ENCODE measurements around the gene OR2L3. TPM values are rescaled to one million over a fixed set of nuclear protein-coding genes. Genes with fewer than 3 reads are reported as not detected.

Gene OR2L3
- total and polyA plus RNA-seq, 3 donors from 2014 or later = 0.39 TPM; not detected in 2

DNA sequence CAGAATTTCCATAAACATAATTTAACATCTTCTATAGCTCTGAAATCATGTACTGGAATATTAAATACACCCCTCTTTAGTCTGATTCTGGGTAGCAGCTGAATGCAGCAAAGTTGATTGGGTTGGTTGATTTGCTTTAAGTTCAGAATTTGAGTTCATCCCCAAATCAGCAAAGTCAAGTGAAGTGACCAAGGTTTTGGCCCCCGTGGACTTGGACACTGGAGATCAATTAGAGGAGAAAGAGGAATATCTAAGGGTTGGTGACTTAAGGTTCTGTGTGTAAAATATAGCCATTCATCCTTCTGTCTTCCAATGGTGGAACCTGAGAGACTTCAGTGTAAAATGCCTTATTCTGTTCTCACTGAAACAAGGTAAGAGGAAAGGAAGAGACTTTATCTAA lies 48.2 kb downstream of the OR2L3 start, which contains the start of gene OR2L13:
OR2L13 (plus strand) TSS at position 301 of the 400 bp plus-strand sequence. CDS start 4,192 bp downstream, outside the sequence.
- intact Hi-C loops (cut with DNase I; ENCODE audit: low total_unique reads) = no loop called here
- no peak for DNase-seq
- Histone ChIP-seq H3K27ac (no peak within 1 kb of the TSS), H3K4me1 (no peaks in the 10 kb centered on the region), H3K9me3 (no peaks in the 10 kb centered on the region), H3K36me3 (ENCODE audit: low read depth, missing control alignments) (no peaks in the 10 kb centered on the region), H3K4me3 (no peak within 1 kb of the TSS), H3K27me3 (no peaks in the 10 kb centered on the region)
- 57 to 59% methylated on average over 1 of the region's 1 CpG for WGBS, 2 donors
- TF ChIP-seq POLR2A (IDR thresholded peaks at IDR 0.05) = no peak
- TF ChIP-seq, protein P1, sequence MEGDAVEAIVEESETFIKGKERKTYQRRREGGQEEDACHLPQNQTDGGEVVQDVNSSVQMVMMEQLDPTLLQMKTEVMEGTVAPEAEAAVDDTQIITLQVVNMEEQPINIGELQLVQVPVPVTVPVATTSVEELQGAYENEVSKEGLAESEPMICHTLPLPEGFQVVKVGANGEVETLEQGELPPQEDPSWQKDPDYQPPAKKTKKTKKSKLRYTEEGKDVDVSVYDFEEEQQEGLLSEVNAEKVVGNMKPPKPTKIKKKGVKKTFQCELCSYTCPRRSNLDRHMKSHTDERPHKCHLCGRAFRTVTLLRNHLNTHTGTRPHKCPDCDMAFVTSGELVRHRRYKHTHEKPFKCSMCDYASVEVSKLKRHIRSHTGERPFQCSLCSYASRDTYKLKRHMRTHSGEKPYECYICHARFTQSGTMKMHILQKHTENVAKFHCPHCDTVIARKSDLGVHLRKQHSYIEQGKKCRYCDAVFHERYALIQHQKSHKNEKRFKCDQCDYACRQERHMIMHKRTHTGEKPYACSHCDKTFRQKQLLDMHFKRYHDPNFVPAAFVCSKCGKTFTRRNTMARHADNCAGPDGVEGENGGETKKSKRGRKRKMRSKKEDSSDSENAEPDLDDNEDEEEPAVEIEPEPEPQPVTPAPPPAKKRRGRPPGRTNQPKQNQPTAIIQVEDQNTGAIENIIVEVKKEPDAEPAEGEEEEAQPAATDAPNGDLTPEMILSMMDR (IDR thresholded peaks at IDR 0.05) = no peak

DNA sequence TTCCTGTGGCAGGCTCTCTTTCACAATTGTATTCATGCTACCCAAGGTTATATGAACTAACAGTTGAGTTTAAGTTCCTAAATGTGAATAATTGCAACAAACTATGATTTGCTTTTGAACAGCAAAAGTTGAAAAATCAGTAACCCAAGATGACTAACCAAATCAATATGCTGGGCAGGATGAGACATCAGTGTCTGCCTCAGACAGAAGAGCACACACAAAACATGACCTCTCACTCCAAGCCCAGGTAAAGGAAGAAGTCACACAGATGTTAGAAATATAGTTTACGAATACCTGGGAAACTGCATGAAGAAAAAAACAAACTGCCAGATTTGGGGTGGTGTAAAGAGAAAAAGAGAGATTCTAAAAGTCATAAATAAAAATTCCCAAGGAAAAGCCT lies 51.9 kb downstream of the OR2L3 start:
- H3K27ac ChIP-seq = no peak overlapping the region
- no peaks in the 10 kb centered on the region for H3K36me3 ChIP-seq (ENCODE audit: low read depth, missing control alignments)
- intact Hi-C loops (cut with DNase I; ENCODE audit: low total_unique reads) = no loop called here
- no peaks in the 10 kb centered on the region for H3K27me3 ChIP-seq
- no peak overlapping the region for H3K4me3 ChIP-seq
- no peak for DNase-seq
- TF ChIP-seq, protein P1 (IDR thresholded peaks at IDR 0.05) = no peak
- no peak for TF ChIP-seq POLR2A (IDR thresholded peaks at IDR 0.05)
- no peaks in the 10 kb centered on the region for H3K4me1 ChIP-seq
- no peaks in the 10 kb centered on the region for H3K9me3 ChIP-seq
- 76 to 77% methylated on average over 1 of the region's 1 CpG for WGBS, 2 donors

DNA sequence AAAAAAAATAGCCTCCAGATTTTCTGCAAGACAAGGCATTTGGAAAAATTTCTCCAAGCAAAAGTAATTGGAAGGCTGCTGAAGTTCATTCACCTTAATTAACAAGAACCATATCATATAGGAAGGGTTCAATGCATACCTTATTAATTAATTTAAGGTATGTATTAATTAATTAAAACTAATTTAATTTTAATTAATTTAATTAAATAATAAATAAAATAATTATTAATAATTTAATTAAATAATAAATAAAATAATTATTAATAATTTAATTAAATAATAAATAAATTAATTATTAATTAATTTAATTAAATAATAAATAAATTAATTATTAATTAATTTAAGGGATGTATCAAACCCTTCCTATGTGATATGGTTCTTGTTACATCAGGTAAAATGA lies 56.2 kb downstream of the OR2L3 start:
- TF ChIP-seq, protein P1 (IDR thresholded peaks at IDR 0.05) = no peak
- no peak for TF ChIP-seq POLR2A (IDR thresholded peaks at IDR 0.05)
- intact Hi-C loops (cut with DNase I; ENCODE audit: low total_unique reads) = no loop called here
- H3K4me1 ChIP-seq = no peaks in the 10 kb centered on the region

DNA sequence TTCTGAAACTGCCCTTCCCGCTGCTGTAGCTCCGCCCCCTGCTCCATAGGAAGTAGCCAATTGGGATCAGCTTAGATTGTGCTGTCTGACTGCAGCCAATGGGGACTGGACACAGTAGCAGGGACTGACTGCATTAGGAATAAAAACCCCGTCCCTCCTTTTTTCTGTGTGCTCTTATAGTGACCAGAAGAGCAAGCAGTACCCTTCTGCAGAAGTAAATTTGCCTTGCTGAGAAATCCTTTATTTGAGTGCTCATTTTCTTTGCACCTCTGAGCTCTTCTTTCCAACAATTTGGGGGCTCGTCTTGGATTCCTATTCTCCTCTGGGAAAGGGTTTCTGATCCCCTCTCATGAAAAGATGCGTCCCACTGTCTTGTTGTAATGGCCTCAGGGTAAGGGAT lies 64.5 kb downstream of the OR2L3 start:
- no peak overlapping the region for H3K27ac ChIP-seq
- no peak for TF ChIP-seq POLR2A (IDR thresholded peaks at IDR 0.05)
- TF ChIP-seq, protein P1 (IDR thresholded peaks at IDR 0.05) = no peak
- no peaks in the 10 kb centered on the region for H3K27me3 ChIP-seq
- 68 to 75% methylated on average over 5 of the region's 5 CpGs for WGBS, 2 donors
- H3K4me1 ChIP-seq = no peaks in the 10 kb centered on the region
- no peaks in the 10 kb centered on the region for H3K36me3 ChIP-seq (ENCODE audit: low read depth, missing control alignments)
- no peaks in the 10 kb centered on the region for H3K9me3 ChIP-seq
- DNase-seq = no peak
- intact Hi-C loops (cut with DNase I; ENCODE audit: low total_unique reads) = no loop called here
- no peak overlapping the region for H3K4me3 ChIP-seq

More for the DNA sequence above, 56.2 kb downstream of the OR2L3 start:
- Histone ChIP-seq H3K36me3 (ENCODE audit: low read depth, missing control alignments) (no peaks in the 10 kb centered on the region), H3K27me3 (no peaks in the 10 kb centered on the region), H3K4me3 (no peak overlapping the region), H3K27ac (no peak overlapping the region), H3K9me3 (no peaks in the 10 kb centered on the region)
- no peak for DNase-seq

Small RNA genes lying within 50 kb of the gene (small RNA-seq; reads per million reads assigned to genes)
- 0 reads per million in 2 donors for gene RF00019

Other genes starting within 250 kb of the OR2L3 start
- under 1 TPM in 1 of 2 donors, not detected in 1; 0.62 TPM for gene OR14A16, start 222.7 kb upstream of the OR2L3 start, total RNA-seq
- not detected for gene OR14A16, start 222.7 kb upstream of the OR2L3 start, polyA plus RNA-seq (ENCODE audit: insufficient read depth, low read depth, low replicate concordance)
- gene OR11L1, start 204.9 kb upstream of the OR2L3 start, total RNA-seq = not detected
- not detected for gene OR11L1, start 204.9 kb upstream of the OR2L3 start, polyA plus RNA-seq (ENCODE audit: insufficient read depth, low read depth, low replicate concordance)
- 1 to 10 TPM; 5.7 to 7.5 TPM for gene TRIM58, start 189.6 kb upstream of the OR2L3 start, total RNA-seq
- gene TRIM58, start 189.6 kb upstream of the OR2L3 start, polyA plus RNA-seq (ENCODE audit: insufficient read depth, low read depth, low replicate concordance) = 2.9 TPM
- gene OR2W3, start 151.2 kb upstream of the OR2L3 start, total RNA-seq = 1 to 10 TPM; 2.5 to 3.9 TPM
- gene OR2W3, start 151.2 kb upstream of the OR2L3 start, polyA plus RNA-seq (ENCODE audit: insufficient read depth, low read depth, low replicate concordance) = 1.5 TPM
- gene OR2T8, start 126.6 kb upstream of the OR2L3 start, total RNA-seq = under 1 TPM in 1 of 2 donors, not detected in 1; 0.55 TPM
- gene OR2T8, start 126.6 kb upstream of the OR2L3 start, polyA plus RNA-seq (ENCODE audit: insufficient read depth, low read depth, low replicate concordance) = 0.44 TPM
- under 1 TPM in 1 of 2 donors, not detected in 1; 0.31 TPM for gene OR2AJ1, start 121.9 kb upstream of the OR2L3 start, total RNA-seq
- not detected for gene OR2AJ1, start 121.9 kb upstream of the OR2L3 start, polyA plus RNA-seq (ENCODE audit: insufficient read depth, low read depth, low replicate concordance)
- under 1 TPM; 0.43 to 0.87 TPM for gene OR2L8, start 98.0 kb upstream of the OR2L3 start, total RNA-seq
- gene OR2L8, start 98.0 kb upstream of the OR2L3 start, polyA plus RNA-seq (ENCODE audit: insufficient read depth, low read depth, low replicate concordance) = not detected
- 1 to 10 TPM in 1 of 2 donors, under 1 TPM in 1; 0.74 to 2.2 TPM for gene OR2AK2, start 81.6 kb upstream of the OR2L3 start, total RNA-seq
- 0.38 TPM for gene OR2AK2, start 81.6 kb upstream of the OR2L3 start, polyA plus RNA-seq (ENCODE audit: insufficient read depth, low read depth, low replicate concordance)
- gene OR2L5, start 33.2 kb upstream of the OR2L3 start, total RNA-seq = under 1 TPM; 0.31 to 0.55 TPM
- not detected for gene OR2L5, start 33.2 kb upstream of the OR2L3 start, polyA plus RNA-seq (ENCODE audit: insufficient read depth, low read depth, low replicate concordance)
- 1 to 10 TPM in 1 of 2 donors, under 1 TPM in 1; 0.56 to 1.2 TPM for gene OR2L2, start 16.8 kb upstream of the OR2L3 start, total RNA-seq
- gene OR2L2, start 16.8 kb upstream of the OR2L3 start, polyA plus RNA-seq (ENCODE audit: insufficient read depth, low read depth, low replicate concordance) = 1.7 TPM
- gene OR2L13, start 48.3 kb downstream of the OR2L3 start, total RNA-seq = 1 to 10 TPM in 1 of 2 donors, under 1 TPM in 1; 0.12 to 1.0 TPM
- gene OR2L13, start 48.3 kb downstream of the OR2L3 start, polyA plus RNA-seq (ENCODE audit: insufficient read depth, low read depth, low replicate concordance) = 0.63 TPM
- not detected for gene OR2M5, start 98.3 kb downstream of the OR2L3 start, total RNA-seq
- gene OR2M5, start 98.3 kb downstream of the OR2L3 start, polyA plus RNA-seq (ENCODE audit: insufficient read depth, low read depth, low replicate concordance) = not detected
- gene OR2M2, start 128.0 kb downstream of the OR2L3 start, total RNA-seq = not detected
- not detected for gene OR2M2, start 128.0 kb downstream of the OR2L3 start, polyA plus RNA-seq (ENCODE audit: insufficient read depth, low read depth, low replicate concordance)
- under 1 TPM; 0.19 to 0.24 TPM for gene OR2M3, start 150.4 kb downstream of the OR2L3 start, total RNA-seq
- gene OR2M3, start 150.4 kb downstream of the OR2L3 start, polyA plus RNA-seq (ENCODE audit: insufficient read depth, low read depth, low replicate concordance) = 0.11 TPM
- under 1 TPM; 0.19 to 0.39 TPM for gene OR2M4, start 184.6 kb downstream of the OR2L3 start, total RNA-seq
- not detected for gene OR2M4, start 184.6 kb downstream of the OR2L3 start, polyA plus RNA-seq (ENCODE audit: insufficient read depth, low read depth, low replicate concordance)
- 1 to 10 TPM in 1 of 2 donors, under 1 TPM in 1; 0.12 to 1.9 TPM for gene OR2T33, start 231.1 kb downstream of the OR2L3 start, total RNA-seq
- gene OR2T33, start 231.1 kb downstream of the OR2L3 start, polyA plus RNA-seq (ENCODE audit: insufficient read depth, low read depth, low replicate concordance) = not detected